Calu3 (cell line): Measurements from ENCODE around the gene GGN. TPM values are rescaled to one million over a fixed set of nuclear protein-coding genes. Genes with fewer than 3 reads are reported as not detected.
A peak's percentile ranks its signal among the peaks of the same experiment; 100 is the strongest.

ENCODE experiments used
- BruUV-seq: library from RNA; stranded (reverse); fragments of 400-500 nt; replicated peaks from 2 replicates; lab custom pipeline; 2021; lab: Mats Ljungman, UMichigan
- CTCF ChIA-PET: fragments of 300-600 bp; sonication (Branson Sonifier 250); formaldehyde crosslinking; loops from one replicate; lab custom pipeline; 2022; ENCODE audit warnings: antibody characterized with exemption; lab: Charles Lee
- DNase-seq: peaks from one replicate; pipeline ENCODE4 v3.0.0; 2022
- H3K27ac Mint-ChIP-seq: one replicate; pipeline ENCODE4 v1.8.0; 2022; ENCODE audit warnings: mixed read lengths; ENCODE audit not compliant: unreplicated experiment
- H3K27me3 Mint-ChIP-seq: one replicate; pipeline ENCODE4 v1.8.0; 2022; ENCODE audit warnings: mixed read lengths; ENCODE audit not compliant: unreplicated experiment
- H3K36me3 Mint-ChIP-seq: one replicate; pipeline ENCODE4 v1.8.0; 2022; ENCODE audit warnings: mild to moderate bottlenecking, moderate library complexity, mixed read lengths; ENCODE audit not compliant: insufficient read depth, unreplicated experiment
- H3K4me1 Mint-ChIP-seq: one replicate; pipeline ENCODE4 v1.8.0; 2022; ENCODE audit warnings: mild to moderate bottlenecking, low read depth, mixed read lengths; ENCODE audit not compliant: unreplicated experiment
- H3K4me3 Mint-ChIP-seq: one replicate; pipeline ENCODE4 v1.8.0; 2022; ENCODE audit warnings: mild to moderate bottlenecking, low read depth, moderate library complexity, mixed read lengths; ENCODE audit not compliant: unreplicated experiment
- H3K9me3 Mint-ChIP-seq: one replicate; pipeline ENCODE4 v1.8.0; 2022; ENCODE audit warnings: low read depth, mixed read lengths; ENCODE audit not compliant: unreplicated experiment
- CTCF ChIP-seq: fragments of 200-600 bp; IDR thresholded peaks from one replicate; pipeline ENCODE4 v1.8.0; 2022; ENCODE audit warnings: antibody characterized with exemption; ENCODE audit not compliant: unreplicated experiment
- intact Hi-C: fragments of 100-400 bp; cut with micrococcal nuclease; formaldehyde crosslinking; loops from one replicate; pipeline ENCODE4 v1.10.0; 2022; ENCODE audit not compliant: unreplicated experiment
- total RNA-seq: library from RNA; stranded (reverse); gene quantifications from 2 replicates; pipeline ENCODE4 v1.2.3, GENCODE V29; 2022

Gene GGN
- total RNA-seq, 1 experiment from 2014 or later, result 0.40 TPM

- intact Hi-C loops, result no loop called here
- H3K4me3 Mint-ChIP-seq, result peak overlapping the region; percentile 76
- no peak for TF ChIP-seq CTCF
- BruUV-seq, result no TSS peak
- no peaks in the 10 kb centered on the region for H3K9me3 Mint-ChIP-seq
- peak overlapping the region; percentile 29 for H3K27ac Mint-ChIP-seq
- CTCF ChIA-PET, result interaction anchor here (0.9 to 2.1 kb wide), 2 partner anchors 12 to 26 kb away, joined by 4 to 12 read pairs; partner anchors contain the start of genes CATSPERG and PSMD8
- H3K4me1 Mint-ChIP-seq, result peaks cover 11% of the 10 kb centered on the region
- peaks cover 63% of the 10 kb centered on the region for H3K27me3 Mint-ChIP-seq
- DNase-seq, result peak; percentile 81
- peaks cover 28% of the 10 kb centered on the region for H3K36me3 Mint-ChIP-seq
Measured at GRCh38 chr19:38362076-38362945, 25.5 kb downstream of the GGN start.

DNA sequence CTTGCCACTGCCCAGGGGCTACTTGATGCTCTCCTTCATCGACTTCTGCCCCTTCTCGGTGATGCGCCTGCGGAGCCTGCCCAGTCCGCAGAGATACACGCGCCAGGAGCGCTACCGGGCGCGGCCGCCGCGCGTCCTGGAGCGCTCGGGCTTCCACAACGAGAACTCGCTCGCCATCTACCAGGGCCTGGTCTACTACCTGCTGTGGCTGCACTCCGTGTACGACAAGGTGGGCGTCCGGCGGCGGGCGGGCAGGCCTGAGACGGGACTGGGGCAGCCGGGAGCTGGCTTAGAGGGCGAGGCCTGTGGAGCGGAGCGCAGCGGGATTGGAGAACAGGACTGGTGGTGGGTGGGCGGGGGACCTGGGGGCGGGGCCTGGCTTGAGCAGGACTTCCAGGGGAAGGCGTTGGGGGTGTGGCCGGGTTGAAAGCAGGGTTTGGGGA, 26.2 kb downstream of the GGN start:
- Mint-ChIP-seq H3K27me3 (peaks cover 63% of the 10 kb centered on the region), H3K27ac (peak overlapping the region; percentile 29), H3K36me3 (peaks cover 28% of the 10 kb centered on the region), H3K9me3 (no peaks in the 10 kb centered on the region), H3K4me1 (peaks cover 11% of the 10 kb centered on the region), H3K4me3 (peak overlapping the region; percentile 76)
- BruUV-seq, result no TSS peak
- intact Hi-C loops, result no loop called here
- CTCF ChIA-PET, result interaction anchor here (0.5 to 2.1 kb wide), 3 partner anchors 13 to 103 kb away, joined by 4 to 12 read pairs (median 10); partner anchors contain the start of genes CATSPERG and PSMD8
- peak; percentile 27 for TF ChIP-seq CTCF
- DNase-seq, result peak; percentile 88

GRCh38 chr19:38360839-38361631, 26.8 kb downstream of the GGN start:
- Mint-ChIP-seq H3K27me3 (peaks cover 63% of the 10 kb centered on the region), H3K4me1 (peaks cover 11% of the 10 kb centered on the region), H3K4me3 (peak overlapping the region; percentile 76), H3K36me3 (peaks cover 28% of the 10 kb centered on the region), H3K9me3 (no peaks in the 10 kb centered on the region), H3K27ac (peak overlapping the region; percentile 29)
- CTCF ChIA-PET, result interaction anchor here (0.5 to 2.1 kb wide), 2 partner anchors 13 to 102 kb away, joined by 10 to 12 read pairs; partner anchors contain the start of gene PSMD8
- BruUV-seq, result no TSS peak
- no peak for TF ChIP-seq CTCF
- intact Hi-C loops, result no loop called here
- DNase-seq, result no peak

DNA sequence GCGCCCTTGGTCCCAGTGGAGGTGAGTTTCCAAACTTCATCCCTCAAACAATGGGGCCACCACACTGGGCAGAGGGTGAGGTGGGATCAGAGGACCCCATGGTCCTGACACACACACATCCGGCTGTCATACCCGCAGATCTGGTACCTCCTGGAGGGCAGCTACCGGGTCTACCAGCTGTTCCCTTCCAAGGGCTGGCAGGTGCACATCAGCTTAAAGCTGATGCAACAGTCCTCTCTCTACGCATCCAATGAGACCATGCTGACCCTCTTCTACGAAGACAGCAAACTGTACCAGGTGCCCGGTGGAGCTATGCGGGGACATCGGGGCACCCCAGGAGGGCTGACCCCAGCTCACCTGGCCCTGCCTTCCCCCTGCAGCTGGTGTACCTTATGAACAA, 27.5 kb downstream of the GGN start:
- no TSS peak for BruUV-seq
- intact Hi-C loops, result no loop called here
- DNase-seq, result no peak
- H3K27ac Mint-ChIP-seq, result no peak overlapping the region
- CTCF ChIA-PET, result no interaction called here
- peaks cover 65% of the 10 kb centered on the region for H3K27me3 Mint-ChIP-seq
- peaks cover 28% of the 10 kb centered on the region for H3K36me3 Mint-ChIP-seq
- TF ChIP-seq CTCF, result no peak
- H3K9me3 Mint-ChIP-seq, result no peaks in the 10 kb centered on the region
- H3K4me3 Mint-ChIP-seq, result peak overlapping the region; percentile 76
- peaks cover 11% of the 10 kb centered on the region for H3K4me1 Mint-ChIP-seq
